ENCODE measurements around the gene ANKRD50. TPM values are rescaled to one million over a fixed set of nuclear protein-coding genes. Genes with fewer than 3 reads are reported as not detected.

The ANKRD50 gene
- total and polyA plus RNA-seq, 2 of the 13 experiments (the other 11 are each of a cell fraction or from before 2014, with no cell fraction given): 2.4 to 4.4 TPM

DNA sequence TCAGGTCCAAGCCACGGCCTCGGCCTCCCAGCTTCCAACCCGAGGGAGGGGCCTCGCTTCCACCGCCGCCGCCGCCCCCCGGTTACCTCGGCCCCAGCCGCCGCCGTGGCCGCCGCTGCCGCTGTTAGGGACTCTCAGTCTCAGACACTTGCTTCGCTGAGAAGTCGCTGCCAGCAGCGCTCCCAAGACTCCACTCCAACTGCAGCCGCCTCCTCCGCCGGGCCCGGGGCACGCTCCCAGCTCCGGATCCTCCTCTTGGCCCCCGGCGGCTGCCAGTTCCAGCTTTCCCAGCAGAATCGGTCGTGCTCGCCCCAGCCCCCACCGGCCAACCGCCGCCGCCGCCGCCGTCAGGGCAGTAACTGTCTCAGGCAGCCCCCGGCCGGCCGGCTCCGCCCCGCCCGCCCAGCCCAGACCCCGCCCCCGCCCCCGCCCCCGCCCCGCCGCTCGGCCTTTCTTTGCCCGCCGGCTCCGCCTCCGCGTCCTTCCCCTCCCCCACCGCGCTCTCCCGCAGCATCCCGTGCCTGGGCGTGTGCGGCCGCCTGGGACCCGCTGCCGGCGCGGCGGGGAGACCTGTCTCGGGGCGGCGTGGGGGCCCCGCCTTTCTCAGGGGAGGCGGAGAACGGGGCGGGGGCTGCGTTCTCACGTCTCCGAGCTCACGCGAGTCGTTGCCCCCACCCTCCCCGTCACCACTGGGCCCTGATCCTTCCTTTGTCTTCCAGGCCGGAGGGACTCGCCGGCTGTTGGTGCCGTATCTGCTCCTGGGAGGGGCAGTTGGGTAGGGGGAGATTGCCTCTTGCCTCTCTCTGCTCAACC, at the start of gene ANKRD50 (continued):
- TF ChIP-seq, protein P1, sequence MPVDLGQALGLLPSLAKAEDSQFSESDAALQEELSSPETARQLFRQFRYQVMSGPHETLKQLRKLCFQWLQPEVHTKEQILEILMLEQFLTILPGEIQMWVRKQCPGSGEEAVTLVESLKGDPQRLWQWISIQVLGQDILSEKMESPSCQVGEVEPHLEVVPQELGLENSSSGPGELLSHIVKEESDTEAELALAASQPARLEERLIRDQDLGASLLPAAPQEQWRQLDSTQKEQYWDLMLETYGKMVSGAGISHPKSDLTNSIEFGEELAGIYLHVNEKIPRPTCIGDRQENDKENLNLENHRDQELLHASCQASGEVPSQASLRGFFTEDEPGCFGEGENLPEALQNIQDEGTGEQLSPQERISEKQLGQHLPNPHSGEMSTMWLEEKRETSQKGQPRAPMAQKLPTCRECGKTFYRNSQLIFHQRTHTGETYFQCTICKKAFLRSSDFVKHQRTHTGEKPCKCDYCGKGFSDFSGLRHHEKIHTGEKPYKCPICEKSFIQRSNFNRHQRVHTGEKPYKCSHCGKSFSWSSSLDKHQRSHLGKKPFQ (CRISPR knock-in tag; IDR thresholded peaks at IDR 0.05; ENCODE audit: insufficient replicate concordance): peak; percentile 22
- TF ChIP-seq TAF15 (IDR thresholded peaks at IDR 0.05; ENCODE audit: low read depth, low read length, poor library complexity, severe bottlenecking) (no peak), ZNF234 (CRISPR knock-in tag; conservative IDR thresholded peaks at IDR 0.05) (peak; percentile 44; the same call in 1 of the 2 replicates), KLF12 (CRISPR knock-in tag; IDR thresholded peaks at IDR 0.05; ENCODE audit: borderline replicate concordance) (no peak; the same call in 1 of the 2 replicates), POGZ (CRISPR knock-in tag; IDR thresholded peaks at IDR 0.05) (no peak; the same call in 1 of the 2 replicates), ZNF746 (CRISPR knock-in tag; IDR thresholded peaks at IDR 0.05) (peak; percentile 53), YEATS2 (CRISPR knock-in tag; IDR thresholded peaks at IDR 0.05; ENCODE audit: borderline replicate concordance) (no peak), ZNF660 (CRISPR knock-in tag; IDR thresholded peaks at IDR 0.05; ENCODE audit: borderline replicate concordance, low read depth) (no peak), TBP (CRISPR knock-in tag; IDR thresholded peaks at IDR 0.05) (no peak), REL (CRISPR knock-in tag; conservative IDR thresholded peaks at IDR 0.05) (0 out of 2 replicates have a peak, but pooled peaks have one; percentile 54), ZNF251 (CRISPR knock-in tag; IDR thresholded peaks at IDR 0.05) (no peak)
- TF ChIP-seq, protein P2, sequence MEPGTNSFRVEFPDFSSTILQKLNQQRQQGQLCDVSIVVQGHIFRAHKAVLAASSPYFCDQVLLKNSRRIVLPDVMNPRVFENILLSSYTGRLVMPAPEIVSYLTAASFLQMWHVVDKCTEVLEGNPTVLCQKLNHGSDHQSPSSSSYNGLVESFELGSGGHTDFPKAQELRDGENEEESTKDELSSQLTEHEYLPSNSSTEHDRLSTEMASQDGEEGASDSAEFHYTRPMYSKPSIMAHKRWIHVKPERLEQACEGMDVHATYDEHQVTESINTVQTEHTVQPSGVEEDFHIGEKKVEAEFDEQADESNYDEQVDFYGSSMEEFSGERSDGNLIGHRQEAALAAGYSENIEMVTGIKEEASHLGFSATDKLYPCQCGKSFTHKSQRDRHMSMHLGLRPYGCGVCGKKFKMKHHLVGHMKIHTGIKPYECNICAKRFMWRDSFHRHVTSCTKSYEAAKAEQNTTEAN (CRISPR knock-in tag; conservative IDR thresholded peaks at IDR 0.05): no peak
- TF ChIP-seq, protein P3, sequence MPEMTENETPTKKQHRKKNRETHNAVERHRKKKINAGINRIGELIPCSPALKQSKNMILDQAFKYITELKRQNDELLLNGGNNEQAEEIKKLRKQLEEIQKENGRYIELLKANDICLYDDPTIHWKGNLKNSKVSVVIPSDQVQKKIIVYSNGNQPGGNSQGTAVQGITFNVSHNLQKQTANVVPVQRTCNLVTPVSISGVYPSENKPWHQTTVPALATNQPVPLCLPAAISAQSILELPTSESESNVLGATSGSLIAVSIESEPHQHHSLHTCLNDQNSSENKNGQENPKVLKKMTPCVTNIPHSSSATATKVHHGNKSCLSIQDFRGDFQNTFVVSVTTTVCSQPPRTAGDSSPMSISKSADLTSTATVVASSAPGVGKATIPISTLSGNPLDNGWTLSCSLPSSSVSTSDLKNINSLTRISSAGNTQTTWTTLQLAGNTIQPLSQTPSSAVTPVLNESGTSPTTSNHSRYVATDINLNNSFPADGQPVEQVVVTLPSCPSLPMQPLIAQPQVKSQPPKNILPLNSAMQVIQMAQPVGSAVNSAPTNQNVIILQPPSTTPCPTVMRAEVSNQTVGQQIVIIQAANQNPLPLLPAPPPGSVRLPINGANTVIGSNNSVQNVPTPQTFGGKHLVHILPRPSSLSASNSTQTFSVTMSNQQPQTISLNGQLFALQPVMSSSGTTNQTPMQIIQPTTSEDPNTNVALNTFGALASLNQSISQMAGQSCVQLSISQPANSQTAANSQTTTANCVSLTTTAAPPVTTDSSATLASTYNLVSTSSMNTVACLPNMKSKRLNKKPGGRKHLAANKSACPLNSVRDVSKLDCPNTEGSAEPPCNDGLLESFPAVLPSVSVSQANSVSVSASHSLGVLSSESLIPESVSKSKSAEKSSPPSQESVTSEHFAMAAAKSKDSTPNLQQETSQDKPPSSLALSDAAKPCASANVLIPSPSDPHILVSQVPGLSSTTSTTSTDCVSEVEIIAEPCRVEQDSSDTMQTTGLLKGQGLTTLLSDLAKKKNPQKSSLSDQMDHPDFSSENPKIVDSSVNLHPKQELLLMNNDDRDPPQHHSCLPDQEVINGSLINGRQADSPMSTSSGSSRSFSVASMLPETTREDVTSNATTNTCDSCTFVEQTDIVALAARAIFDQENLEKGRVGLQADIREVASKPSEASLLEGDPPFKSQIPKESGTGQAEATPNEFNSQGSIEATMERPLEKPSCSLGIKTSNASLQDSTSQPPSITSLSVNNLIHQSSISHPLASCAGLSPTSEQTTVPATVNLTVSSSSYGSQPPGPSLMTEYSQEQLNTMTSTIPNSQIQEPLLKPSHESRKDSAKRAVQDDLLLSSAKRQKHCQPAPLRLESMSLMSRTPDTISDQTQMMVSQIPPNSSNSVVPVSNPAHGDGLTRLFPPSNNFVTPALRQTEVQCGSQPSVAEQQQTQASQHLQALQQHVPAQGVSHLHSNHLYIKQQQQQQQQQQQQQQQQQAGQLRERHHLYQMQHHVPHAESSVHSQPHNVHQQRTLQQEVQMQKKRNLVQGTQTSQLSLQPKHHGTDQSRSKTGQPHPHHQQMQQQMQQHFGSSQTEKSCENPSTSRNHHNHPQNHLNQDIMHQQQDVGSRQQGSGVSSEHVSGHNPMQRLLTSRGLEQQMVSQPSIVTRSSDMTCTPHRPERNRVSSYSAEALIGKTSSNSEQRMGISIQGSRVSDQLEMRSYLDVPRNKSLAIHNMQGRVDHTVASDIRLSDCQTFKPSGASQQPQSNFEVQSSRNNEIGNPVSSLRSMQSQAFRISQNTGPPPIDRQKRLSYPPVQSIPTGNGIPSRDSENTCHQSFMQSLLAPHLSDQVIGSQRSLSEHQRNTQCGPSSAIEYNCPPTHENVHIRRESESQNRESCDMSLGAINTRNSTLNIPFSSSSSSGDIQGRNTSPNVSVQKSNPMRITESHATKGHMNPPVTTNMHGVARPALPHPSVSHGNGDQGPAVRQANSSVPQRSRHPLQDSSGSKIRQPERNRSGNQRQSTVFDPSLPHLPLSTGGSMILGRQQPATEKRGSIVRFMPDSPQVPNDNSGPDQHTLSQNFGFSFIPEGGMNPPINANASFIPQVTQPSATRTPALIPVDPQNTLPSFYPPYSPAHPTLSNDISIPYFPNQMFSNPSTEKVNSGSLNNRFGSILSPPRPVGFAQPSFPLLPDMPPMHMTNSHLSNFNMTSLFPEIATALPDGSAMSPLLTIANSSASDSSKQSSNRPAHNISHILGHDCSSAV (CRISPR knock-in tag; IDR thresholded peaks at IDR 0.05; ENCODE audit: borderline replicate concordance): no peak
- TF ChIP-seq, protein P4, sequence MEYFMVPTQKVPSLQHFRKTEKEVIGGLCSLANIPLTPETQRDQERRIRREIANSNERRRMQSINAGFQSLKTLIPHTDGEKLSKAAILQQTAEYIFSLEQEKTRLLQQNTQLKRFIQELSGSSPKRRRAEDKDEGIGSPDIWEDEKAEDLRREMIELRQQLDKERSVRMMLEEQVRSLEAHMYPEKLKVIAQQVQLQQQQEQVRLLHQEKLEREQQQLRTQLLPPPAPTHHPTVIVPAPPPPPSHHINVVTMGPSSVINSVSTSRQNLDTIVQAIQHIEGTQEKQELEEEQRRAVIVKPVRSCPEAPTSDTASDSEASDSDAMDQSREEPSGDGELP (IDR thresholded peaks at IDR 0.05; ENCODE audit: borderline replicate concordance, low read depth): no peak
- TF ChIP-seq, protein P5, sequence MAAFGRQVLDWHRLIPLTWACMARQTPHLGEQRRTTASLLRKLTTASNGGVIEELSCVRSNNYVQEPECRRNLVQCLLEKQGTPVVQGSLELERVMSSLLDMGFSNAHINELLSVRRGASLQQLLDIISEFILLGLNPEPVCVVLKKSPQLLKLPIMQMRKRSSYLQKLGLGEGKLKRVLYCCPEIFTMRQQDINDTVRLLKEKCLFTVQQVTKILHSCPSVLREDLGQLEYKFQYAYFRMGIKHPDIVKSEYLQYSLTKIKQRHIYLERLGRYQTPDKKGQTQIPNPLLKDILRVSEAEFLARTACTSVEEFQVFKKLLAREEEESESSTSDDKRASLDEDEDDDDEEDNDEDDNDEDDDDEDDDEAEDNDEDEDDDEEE (CRISPR knock-in tag; IDR thresholded peaks at IDR 0.05): no peak
